SK-N-SH (cell line): Measurements from ENCODE around the gene NUP188. TPM values are rescaled to one million over a fixed set of nuclear protein-coding genes. Genes with fewer than 3 reads are reported as not detected.
"Not testable (repeated sequence)": the region's sequence is repeated elsewhere in the genome, so short reads cannot be mapped to it uniquely, and the experiment has no call there.

Source experiments
- CTCF ChIA-PET: fragments of 300-600, 350-600 bp; formaldehyde crosslinking; extraction: SDS; loops from one replicate; lab custom pipeline; 2021; lab: Yijun Ruan, JAX
- POLR2A ChIA-PET: fragments of 350-600 bp; sonication (Branson Sonifier 250); formaldehyde crosslinking; extraction: SDS; loops from one replicate; lab custom pipeline; 2020; ENCODE audit warnings: antibody characterized with exemption, inconsistent platforms; lab: Yijun Ruan, JAX
- DNase-seq: peaks from one replicate; pipeline ENCODE4 v3.0.0; 2012
- H2AFZ ChIP-seq: fragments of 200-600 bp; sonication (generic); 2 replicates; pipeline ENCODE4 v1.8.1; 2016; ENCODE audit warnings: antibody characterized with exemption, mild to moderate bottlenecking, low read depth
- H3F3A ChIP-seq: fragments of 200-600 bp; sonication (generic); replicated peaks from 2 replicates; pipeline ENCODE3; 2016; ENCODE audit warnings: antibody characterized with exemption, mild to moderate bottlenecking; ENCODE audit not compliant: insufficient read depth
- H3K27ac ChIP-seq, 2 experiments: fragments of 200-500 bp in 1 of 2; fragments of 200-600 bp in 1 of 2; sonication (Bioruptor generic) in 1 of 2; sonication (generic), shearing (Covaris generic) in 1 of 2; 2 replicates each; pipeline versions ENCODE4 v1.5.1 to v1.6.1; 2014 to 2016; ENCODE audit warnings: low read depth in 2 of 2, inconsistent platforms in 1 of 2, low read length in 1 of 2, mild to moderate bottlenecking in 1 of 2, mixed read lengths in 1 of 2
- H3K27me3 ChIP-seq: fragments of 200-600 bp; sonication (generic), shearing (Covaris generic); 2 replicates; pipeline ENCODE4 v1.6.1; 2016; ENCODE audit warnings: mixed run types; ENCODE audit not compliant: insufficient read depth
- H3K36me3 ChIP-seq, 2 experiments: fragments of 200-500 bp in 1 of 2; fragments of 200-600 bp in 1 of 2; sonication (Bioruptor generic) in 1 of 2; sonication (generic) in 1 of 2; replicated peaks in 1 of 2; 2 replicates each; pipeline versions ENCODE3 to v1.5.1; 2014 to 2016; ENCODE audit warnings: low read length in 1 of 2, mild to moderate bottlenecking in 1 of 2; ENCODE audit not compliant: insufficient read depth in 2 of 2, control insufficient read depth in 1 of 2
- H3K4me1 ChIP-seq, 2 experiments: fragments of 200-500 bp in 1 of 2; fragments of 200-600 bp in 1 of 2; sonication (Bioruptor generic) in 1 of 2; sonication (generic), shearing (Covaris generic) in 1 of 2; 2 replicates each; pipeline versions ENCODE4 v1.5.1 to v1.6.1; 2014 to 2016; ENCODE audit warnings: low read depth in 1 of 2, low read length in 1 of 2, mixed run types in 1 of 2; ENCODE audit not compliant: insufficient read depth in 2 of 2, control insufficient read depth in 1 of 2
- H3K4me2 ChIP-seq: fragments of 200-600 bp; sonication (generic), shearing (Covaris generic); 2 replicates; pipeline ENCODE4 v1.6.1; 2017; ENCODE audit warnings: mixed run types
- H3K4me3 ChIP-seq, 2 experiments: fragments of 200-500 bp in 1 of 2; fragments of 200-600 bp in 1 of 2; sonication (Bioruptor generic) in 1 of 2; sonication (generic), shearing (Covaris generic) in 1 of 2; 2 replicates each; pipeline versions ENCODE4 v1.5.1 to v1.8.1; 2014 to 2016; ENCODE audit warnings: low read depth in 2 of 2, inconsistent platforms in 1 of 2, low read length in 1 of 2, mild to moderate bottlenecking in 1 of 2, mixed read lengths in 1 of 2, moderate library complexity in 1 of 2
- H3K79me2 ChIP-seq: fragments of 200-600 bp; sonication (generic); 2 replicates; pipeline ENCODE4 v1.8.1; 2017; ENCODE audit warnings: mild to moderate bottlenecking; ENCODE audit not compliant: insufficient read depth
- H3K9ac ChIP-seq: fragments of 200-600 bp; sonication (generic); 2 replicates; pipeline ENCODE4 v1.6.1; 2017; ENCODE audit warnings: mixed run types
- H3K9me2 ChIP-seq: fragments of 200-600 bp; sonication (generic); 2 replicates; pipeline ENCODE4 v1.6.1; 2017; ENCODE audit warnings: mixed run types
- H3K9me3 ChIP-seq: fragments of 200-600 bp; sonication (generic); 2 replicates; pipeline ENCODE4 v1.6.1; 2017; ENCODE audit warnings: mixed run types, mild to moderate bottlenecking, moderate library complexity
- H4K20me1 ChIP-seq: fragments of 200-600 bp; sonication (generic); 2 replicates; pipeline ENCODE4 v1.6.1; 2017; ENCODE audit warnings: mild to moderate bottlenecking, mixed run types; ENCODE audit not compliant: insufficient read depth
- CHD2 ChIP-seq: fragments of 150-350 bp; IDR thresholded peaks from 2 replicates; pipeline ENCODE4 v1.6.1; 2018; ENCODE audit warnings: low read length; ENCODE audit not compliant: partially characterized antibody
- EP300 ChIP-seq, 2 experiments: IDR thresholded peaks; 2 replicates each; pipeline versions ENCODE4 v1.4.0 to v1.6.1; 2012; ENCODE audit warnings: borderline replicate concordance in 1 of 2, low read depth in 1 of 2, low read length in 1 of 2
- EZH2phosphoT487 ChIP-seq: fragments of 200-600 bp; sonication (generic); IDR thresholded peaks from 2 replicates; pipeline ENCODE4 v1.6.1; 2017; ENCODE audit warnings: low read depth, mixed run types, mild to moderate bottlenecking, antibody characterized with exemption, moderate library complexity, borderline replicate concordance
- FOSL2 ChIP-seq: IDR thresholded peaks from 2 replicates; pipeline ENCODE4 v1.4.0; 2012; ENCODE audit warnings: low read depth, mild to moderate bottlenecking, moderate library complexity, borderline replicate concordance
- FOXJ3 ChIP-seq: sonication (generic); formaldehyde crosslinking; IDR thresholded peaks from 2 replicates; pipeline ENCODE4 v1.5.1; 2020; ENCODE audit warnings: mild to moderate bottlenecking, missing genetic modification reagents
- FOXM1 ChIP-seq: IDR thresholded peaks from 2 replicates; pipeline ENCODE4 v1.4.0; 2012; ENCODE audit warnings: low read depth, mild to moderate bottlenecking
- JUND ChIP-seq: IDR thresholded peaks from 2 replicates; pipeline ENCODE4 v1.4.0; 2012
- MEF2A ChIP-seq: IDR thresholded peaks from 2 replicates; pipeline ENCODE4 v1.4.0; 2012; ENCODE audit warnings: low read depth, borderline replicate concordance
- MXI1 ChIP-seq: IDR thresholded peaks from 2 replicates; pipeline ENCODE4 v1.6.1; 2012; ENCODE audit warnings: mild to moderate bottlenecking, low read depth, low read length, improper control_type of control experiment
- NFIC ChIP-seq: IDR thresholded peaks from 2 replicates; pipeline ENCODE4 v1.4.0; 2012; ENCODE audit warnings: borderline replicate concordance
- NRF1 ChIP-seq: IDR thresholded peaks from 2 replicates; pipeline ENCODE4 v1.6.1; 2012; ENCODE audit warnings: low read depth, mild to moderate bottlenecking, low read length
- RAD21 ChIP-seq: IDR thresholded peaks from 2 replicates; pipeline ENCODE4 v1.6.1; 2012; ENCODE audit warnings: mild to moderate bottlenecking, low read length
- RCOR1 ChIP-seq: fragments of 150-350 bp; IDR thresholded peaks from 2 replicates; pipeline ENCODE4 v1.6.1; 2017; ENCODE audit warnings: antibody characterized with exemption, low read length
- SIN3A ChIP-seq: IDR thresholded peaks from 2 replicates; pipeline ENCODE4 v1.6.1; 2012; ENCODE audit warnings: low read depth, mild to moderate bottlenecking, low read length, moderate library complexity, borderline replicate concordance
- SMC3 ChIP-seq: IDR thresholded peaks from 2 replicates; pipeline ENCODE4 v1.6.1; 2012; ENCODE audit warnings: low read depth, low read length, improper control_type of control experiment
- TAF1 ChIP-seq: IDR thresholded peaks from 2 replicates; pipeline ENCODE4 v1.6.1; 2012; ENCODE audit warnings: low read depth, mild to moderate bottlenecking, low read length, moderate library complexity, borderline replicate concordance
- TCF12 ChIP-seq: IDR thresholded peaks from 2 replicates; pipeline ENCODE4 v1.4.0; 2012
- TEAD4 ChIP-seq: IDR thresholded peaks from 2 replicates; pipeline ENCODE4 v1.4.0; 2012; ENCODE audit warnings: mild to moderate bottlenecking, borderline replicate concordance; ENCODE audit not compliant: insufficient read depth
- YY1 ChIP-seq: IDR thresholded peaks from 2 replicates; pipeline ENCODE4 v1.4.0; 2012; ENCODE audit warnings: low read depth, mild to moderate bottlenecking
- WGBS: methylation state at CpG from one replicate; pipeline ENCODE4 v1.1.6; 2017; ENCODE audit warnings: low lambda C conversion rate; 5-methylcytosine and 5-hydroxymethylcytosine counted together
- polyA plus RNA-seq, 3 experiments: library from polyadenylated mRNA; depleted of rRNA; stranded (reverse); fragments of >200 nt; gene quantifications; 2 replicates each; pipeline ENCODE4 v1.2.3, GENCODE V29; 2012
- TF ChIP-seq, protein P1 (sequence below): IDR thresholded peaks from 2 replicates; pipeline ENCODE4 v1.4.0; 2012; ENCODE audit warnings: low read depth

Gene NUP188
- polyA plus RNA-seq, 1 of the 3 experiments (the other 2 are of a cell fraction), result 49.5 TPM

DNA sequence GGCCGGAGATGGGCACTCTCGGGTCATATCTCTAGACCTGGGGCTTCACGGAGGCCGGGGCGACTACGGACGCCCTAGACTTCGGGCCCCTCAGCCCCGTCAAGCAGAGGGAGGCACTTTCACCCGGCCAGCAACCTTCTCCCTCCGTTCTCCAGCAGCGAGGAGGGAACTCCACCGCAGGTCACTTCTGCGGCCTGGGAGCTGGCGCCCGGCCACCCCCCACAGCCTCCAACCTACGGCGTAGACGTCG lies 297 bp upstream of the NUP188 start:
- Histone ChIP-seq H3K9me3 (no peaks in the 10 kb centered on the region), H3K4me2 (peak overlapping the region; percentile 99), H3K27ac (peak overlapping the region; percentile 72 to 94; a peak in 3 of 4 replicates), H3K9me2 (no peaks in the 10 kb centered on the region), H3K4me1 (peaks cover 0 to 10% of the 10 kb centered on the region in 2 experiments; a peak in 2 of 4 replicates), H3K4me3 (peak overlapping the region; percentile 79 to 99), H3F3A (peaks cover 16% of the 10 kb centered on the region), H3K36me3 (peaks cover 14 to 24% of the 10 kb centered on the region in 2 experiments), H2AFZ (peak overlapping the region; percentile 86), H3K79me2 (peaks cover 40% of the 10 kb centered on the region), H3K9ac (peak overlapping the region; percentile 96), H4K20me1 (no peaks in the 10 kb centered on the region), H3K27me3 (no peaks in the 10 kb centered on the region)
- no CpG with 5 or more reads among the region's 20 CpGs for WGBS
- no peak for DNase-seq
- no peak for TF ChIP-seq EZH2phosphoT487
- no peak for TF ChIP-seq RCOR1
- no peak for TF ChIP-seq CHD2
- TF ChIP-seq TEAD4, result no peak
- no peak for TF ChIP-seq NRF1
- TF ChIP-seq TAF1, result no peak
- TF ChIP-seq NFIC, result no peak
- TF ChIP-seq RAD21, result no peak
- no peak for TF ChIP-seq JUND
- no peak for TF ChIP-seq SMC3
- no peak for TF ChIP-seq FOXM1
- TF ChIP-seq TCF12, result no peak
- TF ChIP-seq EP300 (IDR thresholded peaks at IDR 0.05; ENCODE audit: borderline replicate concordance in 1 of 2, low read depth in 1 of 2, low read length in 1 of 2), result no peak
- TF ChIP-seq MEF2A, result no peak
- TF ChIP-seq YY1, result no peak
- TF ChIP-seq MXI1, result no peak
- no peak for TF ChIP-seq FOSL2
- TF ChIP-seq SIN3A, result no peak
- TF ChIP-seq, protein P1, sequence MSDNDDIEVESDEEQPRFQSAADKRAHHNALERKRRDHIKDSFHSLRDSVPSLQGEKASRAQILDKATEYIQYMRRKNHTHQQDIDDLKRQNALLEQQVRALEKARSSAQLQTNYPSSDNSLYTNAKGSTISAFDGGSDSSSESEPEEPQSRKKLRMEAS, result no peak
- TF ChIP-seq FOXJ3 (CRISPR knock-in tag), result no peak
- ChIA-PET POLR2A (no interaction called here), CTCF (no interaction called here)

DNA sequence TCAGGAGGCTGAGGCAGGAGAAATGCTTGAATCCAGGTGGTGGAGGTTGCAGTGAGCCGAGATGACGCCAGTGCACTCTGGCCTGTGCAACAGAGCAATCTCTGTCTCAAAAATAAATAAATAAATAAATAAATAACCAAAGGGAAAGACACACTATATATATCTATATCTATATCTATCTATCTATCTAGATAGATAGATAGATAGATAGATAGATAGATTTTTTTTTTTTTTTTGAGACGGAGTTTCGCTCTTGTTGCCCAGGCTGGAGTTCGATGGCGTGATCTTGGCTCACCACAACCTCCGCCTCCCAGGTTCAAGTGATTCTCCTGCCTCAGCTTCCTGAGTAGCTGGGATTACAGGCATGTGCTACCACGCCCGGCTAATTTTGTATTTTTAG lies 13.9 kb downstream of the NUP188 start:
- H3K4me3 ChIP-seq, H3K79me2 ChIP-seq, H4K20me1 ChIP-seq, H3K9me3 ChIP-seq, H3K27ac ChIP-seq, POLR2A ChIA-PET, H3K9ac ChIP-seq, H3K4me2 ChIP-seq, H3K4me1 ChIP-seq, H3K27me3 ChIP-seq, H2AFZ ChIP-seq, H3K9me2 ChIP-seq, CTCF ChIA-PET, DNase-seq: not testable (repeated sequence)
- Histone ChIP-seq H3F3A (peaks cover 10% of the 10 kb centered on the region), H3K36me3 (peaks cover 20 to 51% of the 10 kb centered on the region in 2 experiments)
- WGBS, result 96% methylated on average over 9 of the region's 9 CpGs
